Measurements from ENCODE around the gene RAB39A.

GRCh38 chr11:107951155-107951554 lies 22.9 kb downstream of the RAB39A start:
- TF ChIP-seq, protein P1, sequence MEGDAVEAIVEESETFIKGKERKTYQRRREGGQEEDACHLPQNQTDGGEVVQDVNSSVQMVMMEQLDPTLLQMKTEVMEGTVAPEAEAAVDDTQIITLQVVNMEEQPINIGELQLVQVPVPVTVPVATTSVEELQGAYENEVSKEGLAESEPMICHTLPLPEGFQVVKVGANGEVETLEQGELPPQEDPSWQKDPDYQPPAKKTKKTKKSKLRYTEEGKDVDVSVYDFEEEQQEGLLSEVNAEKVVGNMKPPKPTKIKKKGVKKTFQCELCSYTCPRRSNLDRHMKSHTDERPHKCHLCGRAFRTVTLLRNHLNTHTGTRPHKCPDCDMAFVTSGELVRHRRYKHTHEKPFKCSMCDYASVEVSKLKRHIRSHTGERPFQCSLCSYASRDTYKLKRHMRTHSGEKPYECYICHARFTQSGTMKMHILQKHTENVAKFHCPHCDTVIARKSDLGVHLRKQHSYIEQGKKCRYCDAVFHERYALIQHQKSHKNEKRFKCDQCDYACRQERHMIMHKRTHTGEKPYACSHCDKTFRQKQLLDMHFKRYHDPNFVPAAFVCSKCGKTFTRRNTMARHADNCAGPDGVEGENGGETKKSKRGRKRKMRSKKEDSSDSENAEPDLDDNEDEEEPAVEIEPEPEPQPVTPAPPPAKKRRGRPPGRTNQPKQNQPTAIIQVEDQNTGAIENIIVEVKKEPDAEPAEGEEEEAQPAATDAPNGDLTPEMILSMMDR (conservative IDR thresholded peaks at IDR 0.05; ENCODE audit: low read length) = no peak
- TF ChIP-seq EZH2phosphoT487 (IDR thresholded peaks at IDR 0.05; ENCODE audit: borderline replicate concordance, low read depth, low read length) = no peak
